NCI-H460 (cell line): Measurements from ENCODE around the gene NR2F6. TPM values are rescaled to one million over a fixed set of nuclear protein-coding genes. Genes with fewer than 3 reads are reported as not detected.

ENCODE experiments used
- DNase-seq: peaks from one replicate; pipeline ENCODE4 v3.0.0-alpha.2; 2016; ENCODE audit warnings: low read depth; ENCODE audit errors: extremely low read depth
- total RNA-seq: library from RNA; depleted of rRNA; stranded (reverse); fragments of >200 nt; shearing (Covaris generic); gene quantifications from 2 replicates; pipeline ENCODE4 v1.2.3, GENCODE V29; 2014; rRNA removed

NR2F6 gene
- total RNA-seq, 1 experiment from 2014 or later, result 38.1 TPM

GRCh38 chr19:17183858-17184321 is 61.8 kb downstream of the NR2F6 start:
- no peak for DNase-seq

GRCh38 chr19:17183271-17183761 is 62.4 kb downstream of the NR2F6 start:
- no peak for DNase-seq

Other genes starting within 250 kb of the NR2F6 start
- 0.10 TPM in 1 of 2 replicates, not detected in the other for gene CPAMD8, start 219.1 kb downstream of the NR2F6 start, total RNA-seq
- gene HAUS8, start 170.5 kb downstream of the NR2F6 start, total RNA-seq, result 5.1 and 7.2 TPM in 2 replicates
- gene MYO9B, start 170.1 kb downstream of the NR2F6 start, total RNA-seq, result 12.4 and 13.5 TPM in 2 replicates
- 25.1 and 28.9 TPM in 2 replicates for gene USE1, start 30.6 kb downstream of the NR2F6 start, total RNA-seq
- 3.7 and 3.8 TPM in 2 replicates for gene OCEL1, start 19.7 kb downstream of the NR2F6 start, total RNA-seq
- gene USHBP1, start 18.8 kb upstream of the NR2F6 start, total RNA-seq, result not detected in 2 replicates
- 71.1 and 74.3 TPM in 2 replicates for gene BABAM1, start 21.5 kb upstream of the NR2F6 start, total RNA-seq
- gene ANKLE1, start 36.0 kb upstream of the NR2F6 start, total RNA-seq, result 1.2 and 1.5 TPM in 2 replicates
- 1.3 and 1.4 TPM in 2 replicates for gene ABHD8, start 57.5 kb upstream of the NR2F6 start, total RNA-seq
- gene MRPL34, start 60.0 kb upstream of the NR2F6 start, total RNA-seq, result 55.1 and 60.1 TPM in 2 replicates
- 15.1 and 15.3 TPM in 2 replicates for gene DDA1, start 63.6 kb upstream of the NR2F6 start, total RNA-seq
- gene ANO8, start 88.9 kb upstream of the NR2F6 start, total RNA-seq, result 3.8 and 4.5 TPM in 2 replicates
- gene GTPBP3, start 91.6 kb upstream of the NR2F6 start, total RNA-seq, result 19.8 and 21.9 TPM in 2 replicates
- gene PLVAP, start 131.4 kb upstream of the NR2F6 start, total RNA-seq, result not detected in 2 replicates
- not detected in 2 replicates for gene CCDC194, start 148.3 kb upstream of the NR2F6 start, total RNA-seq
- 0.52 TPM in 1 of 2 replicates, not detected in the other for gene BST2, start 159.7 kb upstream of the NR2F6 start, total RNA-seq
- 54.7 and 74.6 TPM in 2 replicates for gene MVB12A, start 174.1 kb upstream of the NR2F6 start, total RNA-seq
- gene TMEM221, start 202.7 kb upstream of the NR2F6 start, total RNA-seq, result 0.10 TPM in 1 of 2 replicates, not detected in the other
- not detected in 2 replicates for gene NXNL1, start 215.0 kb upstream of the NR2F6 start, total RNA-seq
- gene SLC27A1, start 224.6 kb upstream of the NR2F6 start, total RNA-seq, result 5.9 and 8.1 TPM in 2 replicates